Myocyte (in vitro differentiated cells): ENCODE results near the gene ACTG1. TPM values are rescaled to one million over a fixed set of nuclear protein-coding genes. Genes with fewer than 3 reads are reported as not detected.

ENCODE experiments used
- DNase-seq: peaks from one replicate; pipeline ENCODE4 v3.0.0-alpha.2; 2012; ENCODE audit warnings: low read depth
- total RNA-seq: library from RNA; depleted of rRNA; stranded (reverse); fragments of >200 nt; gene quantifications from 2 replicates; pipeline ENCODE4 v1.2.3, GENCODE V29; 2014

The ACTG1 gene
- total RNA-seq, 1 donor from 2014 or later = 1,458 TPM

DNA sequence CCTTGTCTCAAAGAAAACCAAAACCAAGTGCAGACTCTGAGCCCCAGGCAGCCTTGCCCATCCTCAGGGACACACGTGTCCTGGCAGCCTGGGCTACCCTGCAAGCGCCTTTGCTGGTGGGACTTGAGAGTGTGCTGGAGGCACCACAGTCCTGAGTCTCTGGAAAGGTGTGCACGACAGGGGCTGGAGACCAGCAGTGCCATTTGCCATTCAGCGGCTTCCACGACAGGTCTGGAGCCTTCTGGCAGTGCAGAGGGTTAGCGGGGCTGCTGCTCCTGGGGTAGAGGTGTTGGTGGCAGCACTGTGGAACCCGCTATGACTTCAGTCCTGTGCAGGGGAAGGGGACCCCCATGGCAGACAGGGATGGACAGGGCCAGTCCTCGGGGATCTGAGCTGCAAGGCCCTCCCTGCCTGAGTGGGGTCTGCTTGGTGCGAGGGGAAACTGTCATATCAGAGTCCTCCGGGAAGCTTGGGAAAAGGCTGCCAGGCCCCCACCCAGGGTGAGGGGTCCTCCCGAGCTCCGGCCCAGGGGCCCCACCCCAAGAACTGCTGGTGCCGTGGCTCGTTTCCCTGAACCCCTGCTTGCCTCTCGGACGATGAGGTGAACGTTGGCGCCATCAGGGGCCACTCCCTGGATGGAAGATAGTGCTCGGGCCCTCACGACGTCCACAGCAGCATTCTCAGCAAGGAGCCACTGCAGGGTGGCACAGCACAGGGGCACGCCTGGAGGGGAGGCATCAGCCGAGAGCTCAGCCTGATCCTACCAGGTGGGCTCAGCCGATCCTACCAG is 32.8 kb upstream of the ACTG1 start:
- no peak for DNase-seq

DNA sequence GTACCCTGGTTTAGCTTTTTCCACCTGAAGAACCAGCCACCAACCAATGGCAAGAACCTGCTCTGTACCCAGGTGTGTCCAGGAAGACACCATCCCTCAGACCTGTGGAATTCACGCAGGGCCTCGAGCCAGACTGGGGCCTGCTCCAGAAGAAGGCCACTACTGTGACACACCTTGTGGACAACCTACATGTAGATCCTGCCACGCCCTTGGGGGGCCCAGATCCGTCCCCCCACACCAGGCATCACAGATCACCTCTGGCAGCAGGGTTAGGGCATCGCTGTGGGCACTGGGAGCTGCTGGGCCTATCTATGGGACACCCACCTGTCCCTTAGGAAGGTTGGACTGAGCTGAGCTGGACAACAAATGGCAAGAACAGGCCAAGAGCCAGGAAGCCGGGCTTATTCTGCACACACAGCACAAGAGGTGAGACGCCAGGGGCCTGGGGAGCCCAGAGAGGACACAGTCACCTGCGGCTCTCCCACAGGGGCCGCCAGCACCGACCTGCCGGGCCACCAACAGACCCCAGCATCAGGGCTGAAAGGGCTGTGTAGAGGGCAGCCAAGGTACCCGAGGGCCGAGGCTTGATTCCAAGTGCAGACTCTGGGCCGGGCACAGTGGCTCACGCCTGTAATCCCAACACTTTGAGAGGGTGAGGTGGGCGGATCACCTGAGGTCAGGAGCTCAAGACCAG is 31.8 kb upstream of the ACTG1 start:
- no peak for DNase-seq

DNA sequence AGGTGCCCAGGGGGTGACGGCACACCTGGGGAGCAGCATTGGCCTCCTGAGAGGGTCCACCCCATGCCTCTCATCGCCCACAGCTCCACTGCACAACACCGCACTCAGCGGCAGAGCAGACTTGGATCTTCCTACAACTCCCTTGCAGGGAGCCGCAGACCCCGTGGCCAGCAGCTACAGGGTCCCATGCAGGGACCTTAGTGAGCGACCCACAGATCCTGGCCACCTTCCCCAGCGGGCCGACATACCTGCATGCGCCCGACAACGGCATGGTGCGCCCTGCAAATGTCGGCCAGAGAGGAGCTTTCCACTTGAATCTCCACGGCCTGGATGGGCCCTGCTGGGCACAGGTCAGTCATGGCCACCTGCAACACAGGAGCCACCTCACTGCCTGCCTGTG is 31.2 kb upstream of the ACTG1 start:
- DNase-seq = no peak

DNA sequence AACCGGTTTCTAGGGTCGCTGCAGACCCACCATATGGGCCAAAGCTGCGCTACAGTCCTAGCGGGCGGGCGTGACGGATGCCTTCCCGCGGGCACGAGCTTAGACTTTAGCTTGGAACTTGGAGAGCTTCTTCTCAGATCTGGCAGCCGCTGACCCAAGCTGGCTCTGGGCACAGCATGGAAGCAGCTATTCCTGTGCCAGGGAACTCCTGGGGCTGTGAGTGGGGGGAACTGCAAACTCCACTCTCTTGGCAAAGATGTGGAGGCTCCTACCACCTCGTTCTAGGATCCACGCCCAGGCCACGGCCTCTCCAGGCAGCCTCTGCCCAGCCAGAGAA is 30.7 kb upstream of the ACTG1 start:
- DNase-seq = no peak

DNA sequence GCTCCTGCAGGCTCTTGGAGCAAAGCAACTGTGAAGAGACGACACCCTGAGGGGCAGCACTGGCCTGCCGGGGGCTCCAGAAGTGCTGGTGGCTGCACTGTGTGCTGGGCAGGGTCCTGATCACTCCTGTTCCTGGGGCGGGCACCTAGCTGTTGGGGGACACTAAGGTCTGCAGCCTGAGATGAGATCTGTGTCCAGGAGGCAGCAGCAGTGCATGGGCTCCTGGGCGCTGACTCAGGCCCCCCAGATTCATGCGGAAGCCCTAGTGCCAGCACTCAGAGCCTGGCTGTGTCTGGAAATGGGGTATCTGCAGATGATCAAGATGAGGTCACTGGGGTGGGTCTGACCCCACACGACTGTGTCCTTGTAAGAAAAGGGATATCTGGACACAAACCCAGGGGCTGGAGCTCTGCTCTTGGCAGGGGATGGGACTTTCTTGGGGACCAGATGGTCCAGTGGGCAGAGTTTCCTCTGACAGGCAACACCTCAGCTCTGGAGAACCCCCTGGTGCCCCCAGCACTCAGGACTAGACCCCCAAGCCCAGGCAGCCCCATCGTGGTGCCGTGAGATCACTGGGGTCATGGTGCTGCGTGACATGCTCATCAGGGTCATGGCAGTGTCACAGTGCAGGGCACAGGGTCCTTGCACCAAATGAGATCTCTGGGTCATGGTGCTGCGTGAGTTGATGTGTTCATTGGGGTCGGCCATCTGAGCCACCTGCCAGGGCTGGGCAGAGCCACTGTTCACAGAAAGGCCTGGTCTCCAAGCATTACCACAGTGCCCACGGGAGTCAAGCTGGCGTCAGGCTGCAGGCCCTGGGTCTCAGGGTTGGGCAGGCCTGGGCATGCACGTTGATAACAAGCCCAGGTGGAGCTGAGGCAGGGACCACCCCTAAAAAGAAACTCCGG is 30.1 kb upstream of the ACTG1 start:
- DNase-seq = no peak

DNA sequence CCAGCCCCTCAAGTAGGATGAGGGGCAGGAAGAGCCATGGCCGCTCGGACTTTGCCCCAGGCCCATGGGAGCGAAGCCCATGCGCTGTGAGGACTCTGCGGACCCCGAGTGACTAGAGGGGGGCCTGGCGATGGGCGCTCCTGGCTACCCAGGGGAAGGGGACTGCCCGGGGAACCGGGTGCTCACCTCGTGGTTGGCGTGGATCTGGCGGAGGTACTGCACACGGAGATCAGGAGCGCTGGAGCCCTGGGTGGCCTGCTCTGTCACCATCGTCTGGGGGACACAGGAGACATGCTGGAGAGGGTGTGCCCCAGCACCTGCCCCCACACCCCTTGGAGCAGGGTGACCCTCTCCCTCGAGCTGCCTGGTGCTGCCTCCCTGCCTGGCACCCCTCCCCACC is 28.5 kb upstream of the ACTG1 start:
- DNase-seq = no peak

DNA sequence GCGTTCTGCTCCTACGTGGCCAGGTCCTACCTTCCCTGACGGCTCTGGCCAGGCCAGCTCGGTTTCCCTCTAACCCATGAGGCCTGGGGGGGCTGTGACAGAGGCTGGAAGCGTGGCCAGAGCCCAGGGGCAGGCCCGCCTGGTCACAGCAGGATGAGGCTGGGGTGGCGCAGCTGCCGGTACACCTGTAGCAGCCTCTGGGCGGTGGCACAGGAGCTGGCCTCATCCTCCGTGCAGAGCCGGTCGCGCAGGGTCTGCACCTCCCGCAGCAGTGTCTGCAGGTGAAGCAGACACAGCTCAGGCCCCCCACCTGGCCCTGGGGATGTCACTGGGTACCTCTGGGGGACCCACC is 28.1 kb upstream of the ACTG1 start:
- DNase-seq = no peak

DNA sequence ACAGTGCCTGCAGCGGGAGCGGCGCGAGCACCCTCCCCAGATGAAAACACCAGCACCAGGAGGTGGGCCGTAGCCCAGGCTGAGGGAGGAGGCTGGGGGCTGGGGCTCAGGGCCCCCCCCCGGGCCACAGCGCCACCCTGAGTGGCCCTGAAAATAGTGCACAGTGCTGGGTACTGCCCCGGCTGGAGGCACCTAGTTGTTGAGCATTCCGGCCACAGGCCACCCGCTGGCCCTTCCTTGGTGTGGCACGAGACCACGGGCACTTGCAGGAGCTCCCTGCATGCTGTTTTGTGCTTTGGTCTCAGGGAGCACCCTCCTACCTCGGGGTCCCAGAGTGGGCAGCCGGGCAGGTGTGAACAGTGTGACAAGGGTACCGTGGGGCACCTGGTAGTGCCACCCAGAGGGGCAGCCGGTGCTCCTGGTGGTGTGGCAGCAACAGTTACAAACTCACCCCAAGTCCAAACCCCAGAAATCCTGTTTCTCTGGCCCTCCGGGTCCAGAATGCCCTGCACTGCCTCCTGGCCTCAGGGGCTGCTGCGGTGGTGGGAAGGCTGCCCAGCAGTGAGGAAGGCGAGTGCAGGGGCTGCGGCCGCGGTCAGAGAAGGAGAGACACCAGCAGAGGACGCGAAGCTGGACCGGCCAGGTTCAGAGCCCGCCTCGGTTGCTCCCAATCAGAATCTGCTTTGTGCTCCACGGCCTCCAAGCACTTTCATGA is 27.5 kb upstream of the ACTG1 start:
- DNase-seq = no peak

DNA sequence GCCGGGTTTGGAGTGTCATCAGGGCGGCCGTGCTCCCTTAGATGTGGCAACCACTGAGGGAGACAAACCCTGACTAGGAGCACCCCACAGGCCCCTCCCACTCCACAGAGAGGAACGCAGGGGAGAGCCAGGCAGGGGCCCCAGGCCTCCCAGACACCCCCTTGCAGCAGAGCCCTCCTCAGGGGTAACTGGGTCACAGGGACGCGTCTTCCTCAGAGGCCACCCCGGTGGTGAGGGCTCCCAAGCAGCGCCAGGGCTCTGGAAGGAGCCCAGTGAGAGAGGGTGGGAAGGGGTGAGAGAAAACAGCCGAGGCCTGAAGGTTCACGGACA is 26.9 kb upstream of the ACTG1 start:
- no peak for DNase-seq

DNA sequence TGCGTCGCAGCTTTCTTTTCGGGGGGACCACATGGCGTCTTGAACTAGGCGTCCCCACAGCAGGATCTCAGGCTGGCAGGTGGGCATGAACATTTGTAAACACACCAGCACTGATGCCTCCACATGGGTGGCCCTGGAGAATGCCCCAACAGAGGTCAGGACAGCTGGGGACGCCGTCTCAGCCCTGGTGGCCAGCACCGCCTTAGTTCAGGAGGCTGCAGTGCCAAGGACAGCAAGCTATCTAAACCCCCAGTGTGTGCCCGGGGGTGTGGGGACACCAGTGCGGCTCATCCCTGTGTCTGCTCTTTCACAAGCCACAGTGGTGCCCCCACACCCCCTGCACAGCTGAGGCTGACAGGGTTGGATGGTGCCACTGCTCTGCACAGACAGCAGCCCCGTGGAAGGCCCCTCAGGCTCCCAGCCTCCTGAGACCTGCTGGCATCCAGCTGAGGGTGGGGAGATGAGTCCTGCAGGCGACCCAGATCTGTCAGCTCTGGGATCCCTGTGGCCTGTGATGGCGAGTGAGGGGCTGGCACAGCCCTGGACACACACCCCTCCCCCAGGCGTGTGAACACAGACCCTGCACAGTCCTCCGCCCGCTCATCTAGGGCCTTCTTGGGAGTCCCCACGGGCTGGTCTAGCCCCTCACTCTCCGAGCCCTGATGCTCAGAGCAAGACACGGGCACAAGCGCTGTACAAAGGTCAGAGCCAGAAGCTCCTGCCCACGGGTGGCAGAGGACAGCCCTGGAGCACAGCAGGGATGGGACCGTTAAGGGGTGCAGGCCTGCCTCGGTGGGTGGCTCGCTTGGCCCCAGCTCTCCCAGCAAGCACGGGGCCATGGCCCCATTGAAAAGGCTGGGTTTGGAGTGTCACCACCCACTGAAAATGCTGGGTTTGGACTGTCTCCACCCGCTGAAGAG is 26.3 kb upstream of the ACTG1 start:
- DNase-seq = peak; percentile 45

DNA sequence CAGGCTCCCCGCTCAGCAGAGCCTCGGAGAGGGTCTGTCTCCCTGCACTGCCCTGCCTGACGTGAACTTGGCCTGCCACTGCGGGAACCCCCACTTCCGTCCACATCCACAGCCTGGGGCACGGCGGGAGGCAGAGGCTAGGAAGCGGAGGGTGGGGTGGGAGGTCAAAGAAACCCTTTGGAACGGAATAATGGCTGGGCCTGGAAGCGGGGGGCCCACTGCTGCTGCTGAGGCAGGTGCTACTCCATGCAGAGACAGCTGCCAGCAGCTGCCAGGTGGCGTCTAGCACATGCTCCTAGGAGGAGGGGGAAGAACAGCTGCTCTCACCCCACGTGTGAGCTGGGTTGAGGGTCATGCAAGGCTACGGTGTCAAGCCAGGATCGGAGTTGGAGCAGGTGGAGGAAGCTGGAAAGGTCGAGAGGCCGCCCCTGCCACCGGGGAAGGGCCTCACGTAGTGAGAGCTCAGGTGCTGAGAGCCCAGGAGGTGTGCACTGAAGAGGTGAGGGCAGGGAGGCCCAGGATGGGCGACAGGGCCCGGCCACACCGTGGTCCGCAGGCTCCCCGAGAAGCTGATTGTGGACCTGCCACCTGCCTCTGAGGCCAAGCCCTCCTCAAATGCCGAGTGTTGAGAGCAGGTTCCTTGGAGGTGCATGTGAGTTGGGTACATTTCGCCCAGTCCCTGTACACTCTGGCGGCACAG is 25.4 kb upstream of the ACTG1 start:
- DNase-seq = peak; percentile 92

DNA sequence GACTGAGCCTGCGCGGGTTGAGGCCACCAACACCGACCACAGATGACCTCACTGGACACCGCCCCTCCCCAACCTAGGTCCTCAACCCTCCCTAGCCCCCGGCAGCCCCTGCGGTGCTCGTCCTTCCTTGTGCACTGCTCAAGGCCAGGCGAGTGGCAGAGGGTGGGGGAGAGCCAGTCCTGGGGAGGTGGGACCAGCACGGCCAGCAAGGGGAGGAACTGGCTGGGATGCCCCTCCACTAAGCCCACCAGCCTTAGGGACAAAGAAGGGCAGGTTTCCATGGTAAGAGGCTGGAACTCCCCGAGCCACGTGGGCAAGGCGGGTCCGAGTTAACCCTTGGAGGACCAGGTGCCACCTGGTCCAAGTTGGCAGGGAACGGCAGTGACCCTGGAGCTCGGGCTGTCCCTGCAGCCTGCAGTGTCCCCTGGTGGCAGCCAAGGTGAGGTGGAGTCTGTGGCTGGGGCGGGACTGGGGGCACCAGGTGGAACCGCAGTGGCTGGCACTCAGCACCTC is 24.8 kb upstream of the ACTG1 start:
- peak; percentile 64 for DNase-seq

DNA sequence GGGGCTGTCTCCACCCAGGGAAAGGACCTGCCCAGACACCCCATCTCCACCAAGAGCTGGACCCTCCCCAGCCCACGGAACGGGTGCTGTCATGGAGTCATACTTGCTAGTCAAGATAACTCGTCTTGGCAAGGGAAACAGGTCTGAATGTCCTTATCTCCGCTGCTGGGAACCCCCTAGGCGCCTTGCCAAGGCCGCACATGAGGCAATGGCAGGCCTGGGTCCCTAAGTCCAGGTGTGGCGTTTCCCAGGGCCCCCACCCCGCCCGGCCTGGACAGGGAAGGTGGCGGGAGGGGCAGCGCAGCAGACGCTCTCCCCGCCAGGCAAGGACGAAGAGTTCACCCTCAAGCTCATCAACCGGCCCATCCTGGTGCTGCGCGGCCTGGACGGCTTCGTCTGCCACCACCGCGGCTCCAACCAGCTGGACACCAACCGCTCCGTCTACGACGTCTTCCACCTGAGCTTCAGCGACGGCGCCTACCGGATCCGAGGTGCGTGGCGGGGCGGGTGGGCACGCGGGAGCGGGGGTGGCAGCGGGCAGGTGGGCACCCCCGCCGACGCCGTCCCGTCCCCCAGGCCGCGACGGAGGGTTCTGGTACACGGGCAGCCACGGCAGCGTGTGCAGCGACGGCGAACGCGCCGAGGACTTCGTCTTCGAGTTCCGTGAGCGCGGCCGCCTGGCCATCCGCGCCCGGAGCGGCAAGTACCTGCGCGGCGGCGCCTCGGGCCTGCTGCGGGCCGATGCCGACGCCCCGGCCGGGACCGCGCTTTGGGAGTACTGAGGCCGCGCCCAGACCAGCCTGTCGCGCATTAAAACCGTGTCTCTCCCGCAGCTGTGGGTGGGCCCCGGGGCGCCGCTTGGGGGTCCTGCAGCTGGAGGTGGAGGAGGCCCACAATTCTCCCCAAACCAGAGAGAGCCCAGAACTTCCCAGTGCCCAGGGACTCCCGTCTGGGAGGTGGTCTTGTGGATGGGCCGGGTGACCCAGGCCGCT is 24.0 kb upstream of the ACTG1 start:
- no peak for DNase-seq

DNA sequence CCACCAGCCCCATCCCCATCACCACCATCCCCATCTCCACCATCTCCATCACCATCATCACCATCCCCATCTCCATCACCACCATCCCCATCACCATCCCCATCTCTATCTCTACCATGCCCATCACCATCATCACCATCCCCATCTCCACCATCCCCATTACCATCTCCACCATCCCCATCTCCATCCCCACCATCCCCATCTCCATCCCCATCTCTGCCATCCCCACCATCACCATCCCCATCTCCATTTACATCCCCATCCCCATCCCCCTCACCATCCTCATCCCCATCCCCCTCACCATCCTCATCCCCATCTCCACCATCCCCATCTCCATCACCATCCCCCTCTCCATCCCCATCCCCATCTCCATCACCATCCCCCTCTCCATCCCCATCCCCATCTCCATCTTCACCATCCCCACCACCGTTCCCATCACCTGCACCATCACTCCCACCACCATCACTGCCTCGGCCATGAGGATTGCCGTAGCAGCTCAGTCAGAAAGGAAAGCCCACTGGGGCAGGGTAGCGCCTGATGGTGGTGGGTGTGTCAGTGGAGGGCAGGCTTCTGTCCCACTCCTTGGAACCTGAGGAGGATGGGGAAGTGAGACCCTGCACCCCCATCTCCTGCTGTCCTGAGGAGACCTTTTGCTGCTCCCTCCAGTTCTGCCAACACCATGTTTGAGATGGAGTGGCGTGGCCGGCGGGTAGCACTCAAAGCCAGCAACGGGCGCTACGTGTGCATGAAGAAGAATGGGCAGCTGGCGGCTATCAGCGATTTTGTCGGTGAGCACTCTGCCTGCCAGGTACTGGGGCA is 23.1 kb upstream of the ACTG1 start:
- no peak for DNase-seq

DNA sequence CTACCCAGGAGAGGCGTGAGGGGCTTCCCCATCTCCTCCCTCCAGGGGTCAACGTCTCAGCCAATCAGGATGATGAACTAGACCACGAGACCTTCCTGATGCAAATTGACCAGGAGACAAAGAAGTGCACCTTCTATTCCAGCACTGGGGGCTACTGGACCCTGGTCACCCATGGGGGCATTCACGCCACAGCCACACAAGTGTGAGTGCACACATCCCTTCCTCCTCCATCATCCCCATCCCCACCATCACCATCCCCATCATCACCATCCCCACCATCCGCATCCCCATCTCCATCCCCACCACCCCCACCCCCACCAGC is 22.4 kb upstream of the ACTG1 start:
- no peak for DNase-seq

DNA sequence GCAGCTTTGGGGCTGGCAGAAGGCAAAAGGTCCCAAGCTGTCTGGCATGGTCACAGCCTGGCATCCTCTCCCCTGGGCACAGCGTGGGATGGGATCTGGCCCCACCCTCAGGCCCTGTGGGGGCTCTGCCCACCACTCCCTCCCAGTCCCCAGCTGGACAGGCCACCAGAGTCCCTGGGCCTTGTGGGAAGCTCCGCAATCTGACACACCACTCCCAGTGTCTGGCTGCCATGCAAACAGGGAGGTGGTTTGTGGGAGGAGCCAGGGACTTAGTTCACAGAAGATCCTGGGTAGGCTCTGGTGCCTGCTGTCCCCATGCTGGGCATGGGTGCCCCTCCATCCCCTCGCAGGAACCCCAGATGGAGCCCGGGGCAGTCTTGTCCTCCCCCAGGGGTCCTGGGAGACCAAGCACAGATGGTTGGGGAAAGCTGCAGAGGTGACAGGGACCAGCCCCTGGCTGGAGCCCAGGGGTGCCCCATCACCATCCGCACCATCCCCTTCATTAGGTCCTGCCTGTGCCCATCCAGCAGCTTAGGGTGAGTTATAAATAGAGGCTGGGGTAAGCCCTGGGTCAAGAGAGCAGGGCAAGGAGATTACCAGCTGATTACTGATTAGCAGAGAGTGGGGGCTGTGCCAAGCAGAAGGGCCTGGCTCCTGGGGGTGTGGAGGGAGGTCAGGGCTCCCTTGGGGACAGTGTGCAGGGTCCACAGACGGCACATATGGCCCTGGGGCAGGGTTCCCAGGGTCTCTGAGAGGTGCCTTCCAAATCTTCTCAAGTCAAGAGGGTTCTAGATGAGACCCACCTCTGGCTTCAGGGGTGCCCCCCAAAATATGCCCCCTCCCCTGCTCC is 21.8 kb upstream of the ACTG1 start:
- peak; percentile 81 for DNase-seq
